ENCODE data around the gene ZMIZ2. TPM values are rescaled to one million over a fixed set of nuclear protein-coding genes. Genes with fewer than 3 reads are reported as not detected.

The ZMIZ2 gene
- total and polyA plus RNA-seq, 9 of the 15 experiments (the other 6 are each of a cell fraction or from before 2014, with no cell fraction given): 0.13 to 40.3 (median 4.9) TPM

DNA sequence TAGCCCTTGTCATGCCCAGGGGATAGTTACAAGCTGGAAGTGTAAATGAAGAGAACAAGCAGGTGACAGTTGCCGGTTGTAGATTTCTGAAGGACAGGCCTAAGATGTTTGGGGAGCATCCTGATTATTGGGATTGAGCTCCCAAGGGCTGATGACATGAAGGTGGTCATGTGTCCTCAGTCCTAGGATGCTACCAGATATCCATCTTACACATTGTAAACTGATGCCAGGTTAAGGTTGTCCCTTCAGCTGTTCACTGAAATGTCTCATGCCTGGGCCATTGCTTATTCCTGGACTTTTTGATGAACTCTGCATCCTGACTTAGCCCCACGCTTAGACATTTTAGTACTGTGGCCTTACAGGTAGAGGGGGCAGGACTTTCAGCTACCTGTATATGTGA is 1.3 kb downstream of the ZMIZ2 start:
- Histone ChIP-seq H3K36me3 (ENCODE audit: control insufficient read depth, insufficient read depth, low read length) (peaks cover 19% of the 10 kb centered on the region; the same call in 2 of the 3 replicates), H3K27ac (ENCODE audit: extremely low read depth, low read depth, low read length) (no peak overlapping the region), H4K20me1 (replicated peaks; ENCODE audit: control insufficient read depth, insufficient read depth, low read length) (peaks cover 14% of the 10 kb centered on the region), H2AFZ (ENCODE audit: low read depth, low read length) (no peak overlapping the region), H3K4me3 (no peak overlapping the region), H3K27me3 (ENCODE audit: control insufficient read depth in 2 of 2, insufficient read depth in 2 of 2, low read length in 2 of 2) (no peaks in the 10 kb centered on the region), H3K9ac (ENCODE audit: insufficient read depth in 1 of 2, low read depth in 2 of 2, low read length in 2 of 2) (peak overlapping the region in 1 of 2 experiments; percentile 97; a peak in 1 of 4 replicates), H3K9me3 (replicated peaks; ENCODE audit: control insufficient read depth, insufficient read depth, low read depth, low read length) (no peaks in the 10 kb centered on the region), H3K4me1 (replicated peaks in 1 of 2; ENCODE audit: control insufficient read depth in 2 of 2, insufficient read depth in 2 of 2, low read length in 2 of 2) (peaks cover 26% of the 10 kb centered on the region in 2 experiments; a peak in 4 of 5 replicates), H3K4me2 (ENCODE audit: insufficient read depth, low read length) (peak overlapping the region; percentile 87), H3K9me1 (ENCODE audit: control insufficient read depth, insufficient read depth, low read length) (no peaks in the 10 kb centered on the region), H3K79me2 (ENCODE audit: control insufficient read depth, insufficient read depth, low read length) (peaks cover 52% of the 10 kb centered on the region)
- TSS peak; percentile 65 for BruUV-seq (replicated peaks)
- FAIRE-seq: no peak
- no peak for DNase-seq (ENCODE audit: extremely low read depth in 1 of 4, low spot score in 3 of 4)
- WGBS (ENCODE audit: insufficient coverage, low coverage, missing lambda C conversion rate): 75% methylated on average over 2 of the region's 2 CpGs
- POLR2A ChIA-PET: interaction anchor here (0.6 to 1.9 kb wide), 6 partner anchors 10 to 98 kb away, joined by 3 to 7 read pairs (median 3); partner anchors contain the start of gene H2AZ2
- TF ChIP-seq STAT5B (CRISPR knock-in tag; IDR thresholded peaks at IDR 0.05) (no peak), TAF1 (IDR thresholded peaks at IDR 0.05; ENCODE audit: control insufficient read depth, extremely low read depth, insufficient read depth, low read length, severe bottlenecking) (no peak), EHMT2 (IDR thresholded peaks at IDR 0.05) (no peak), GTF2E2 (tag; IDR thresholded peaks at IDR 0.05) (no peak), L3MBTL2 (IDR thresholded peaks at IDR 0.05) (no peak), ZNF717 (CRISPR knock-in tag; IDR thresholded peaks at IDR 0.05) (no peak), NFRKB (IDR thresholded peaks at IDR 0.05; ENCODE audit: low read depth) (no peak), TCF7 (IDR thresholded peaks at IDR 0.05; ENCODE audit: borderline replicate concordance) (no peak), PRMT5 (CRISPR knock-in tag; IDR thresholded peaks at IDR 0.05) (no peak), RNF2 (IDR thresholded peaks at IDR 0.05) (no peak)
- TF ChIP-seq, protein P1, sequence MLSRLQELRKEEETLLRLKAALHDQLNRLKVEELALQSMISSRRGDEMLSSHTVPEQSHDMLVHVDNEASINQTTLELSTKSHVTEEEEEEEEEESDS (CRISPR knock-in tag; IDR thresholded peaks at IDR 0.05): no peak
- TF ChIP-seq, protein P2, sequence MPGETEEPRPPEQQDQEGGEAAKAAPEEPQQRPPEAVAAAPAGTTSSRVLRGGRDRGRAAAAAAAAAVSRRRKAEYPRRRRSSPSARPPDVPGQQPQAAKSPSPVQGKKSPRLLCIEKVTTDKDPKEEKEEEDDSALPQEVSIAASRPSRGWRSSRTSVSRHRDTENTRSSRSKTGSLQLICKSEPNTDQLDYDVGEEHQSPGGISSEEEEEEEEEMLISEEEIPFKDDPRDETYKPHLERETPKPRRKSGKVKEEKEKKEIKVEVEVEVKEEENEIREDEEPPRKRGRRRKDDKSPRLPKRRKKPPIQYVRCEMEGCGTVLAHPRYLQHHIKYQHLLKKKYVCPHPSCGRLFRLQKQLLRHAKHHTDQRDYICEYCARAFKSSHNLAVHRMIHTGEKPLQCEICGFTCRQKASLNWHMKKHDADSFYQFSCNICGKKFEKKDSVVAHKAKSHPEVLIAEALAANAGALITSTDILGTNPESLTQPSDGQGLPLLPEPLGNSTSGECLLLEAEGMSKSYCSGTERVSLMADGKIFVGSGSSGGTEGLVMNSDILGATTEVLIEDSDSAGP (CRISPR knock-in tag; IDR thresholded peaks at IDR 0.05): no peak
- ATAC-seq: no peak
- CTCF ChIA-PET (ENCODE audit: low intra/inter-chr PET ratio): interaction anchor here (0.6 kb wide), 1 partner anchor 168 kb away, joined by 3 read pairs; no protein-coding TSS in a partner anchor
- intact Hi-C loops (cut with micrococcal nuclease): loop anchor here (5.0 to 10.0 kb wide), 2 partner anchors 47 to 95 kb away; partner anchors contain the start of genes H2AZ2 and PPIA
- in situ Hi-C loops (cut with MboI): no loop called here
